HepG2 (cell line): ENCODE results near the gene CACNA1C. TPM values are rescaled to one million over a fixed set of nuclear protein-coding genes. Genes with fewer than 3 reads are reported as not detected.

Experiments
- ATAC-seq: fragments of 200-7000 bp; cut with Tn5 transposase; 3 replicates; pipeline ENCODE4 v1.9.1; 2020; ENCODE audit warnings: mild to moderate bottlenecking, moderate library complexity
- BruUV-seq: library from RNA; stranded (reverse); fragments of 400-500 nt; replicated peaks from 2 replicates; lab custom pipeline; 2021; lab: Mats Ljungman, UMichigan
- CTCF ChIA-PET: fragments of 300-600 bp; formaldehyde crosslinking; extraction: SDS; loops from one replicate; lab custom pipeline; 2021; ENCODE audit warnings: low total read pairs, inconsistent platforms, low intra/inter-chr PET ratio; lab: Yijun Ruan, JAX
- POLR2A ChIA-PET: fragments of 350-600 bp; sonication (Branson Sonifier 250); formaldehyde crosslinking; loops from one replicate; lab custom pipeline; 2020; ENCODE audit warnings: antibody characterized with exemption, inconsistent platforms; lab: Yijun Ruan, JAX
- DNase-seq: peaks from one replicate; pipeline ENCODE4 v3.0.0-alpha.2; 2015; ENCODE audit warnings: low spot score
- FAIRE-seq: peaks from 3 replicates; lab custom pipeline; 2011; peaks lifted over from hg19 to GRCh38; lab: Jason Lieb, UNC
- H2AFZ ChIP-seq: one replicate; pipeline ENCODE4 v1.6.1; 2011; ENCODE audit warnings: low read length, inconsistent platforms
- H3K27ac ChIP-seq: fragments of 300-600 bp; 3 replicates; pipeline ENCODE4 v1.8.0; 2011; ENCODE audit warnings: mixed run types, mild to moderate bottlenecking, mixed read lengths, low read length, inconsistent platforms; ENCODE audit not compliant: insufficient read depth; ENCODE audit errors: extremely low read length
- H3K27me3 ChIP-seq, 2 experiments: fragments of 200-600 bp in 1 of 2; 2 replicates in 1 of 2; 3 replicates in 1 of 2; pipeline versions ENCODE4 v1.6.0 to v1.8.0; 2011; ENCODE audit warnings: low read length in 2 of 2, mild to moderate bottlenecking in 2 of 2, moderate library complexity in 2 of 2, inconsistent platforms in 1 of 2; ENCODE audit not compliant: insufficient read depth in 2 of 2, control insufficient read depth in 1 of 2
- H3K36me3 ChIP-seq, 2 experiments: fragments of 200-600 bp in 1 of 2; replicated peaks in 1 of 2; 2 replicates in 1 of 2; 3 replicates in 1 of 2; pipeline versions ENCODE4 v1.5.1 to v1.8.0; 2011; ENCODE audit warnings: low read length in 2 of 2, inconsistent platforms in 1 of 2; ENCODE audit not compliant: insufficient read depth in 2 of 2, control insufficient read depth in 1 of 2
- H3K4me1 ChIP-seq: 2 replicates; pipeline ENCODE4 v1.5.1; 2012; ENCODE audit warnings: low read length, inconsistent platforms; ENCODE audit not compliant: insufficient read depth
- H3K4me2 ChIP-seq: 2 replicates; pipeline ENCODE4 v1.6.0; 2011; ENCODE audit warnings: low read depth, low read length, inconsistent platforms
- H3K4me3 ChIP-seq, 3 experiments: fragments of 200-600 bp in 1 of 3; sonication (generic), shearing (Covaris generic) in 1 of 3; replicated peaks in 1 of 3; 2 replicates each; pipeline ENCODE4 v1.5.1; 2011 to 2016; ENCODE audit warnings: low read length in 3 of 3, inconsistent platforms in 2 of 3, low read depth in 2 of 3, mild to moderate bottlenecking in 2 of 3, control low read depth in 1 of 3, mixed read lengths in 1 of 3; ENCODE audit not compliant: insufficient read depth in 1 of 3
- H3K79me2 ChIP-seq: one replicate; pipeline ENCODE4 v1.6.1; 2011; ENCODE audit warnings: low read length, inconsistent platforms; ENCODE audit not compliant: insufficient read depth
- H3K9ac ChIP-seq: 2 replicates; pipeline ENCODE4 v1.6.0; 2011; ENCODE audit warnings: mild to moderate bottlenecking, low read depth, low read length, inconsistent platforms; ENCODE audit not compliant: insufficient read depth
- H3K9me3 ChIP-seq: 2 replicates; pipeline ENCODE4 v1.5.1; 2012; ENCODE audit warnings: mild to moderate bottlenecking, low read length
- H4K20me1 ChIP-seq: 2 replicates; pipeline ENCODE4 v1.6.0; 2011; ENCODE audit warnings: inconsistent platforms, mild to moderate bottlenecking, low read length, moderate library complexity; ENCODE audit not compliant: insufficient read depth
- ETV5 ChIP-seq: IDR thresholded peaks from 2 replicates; pipeline ENCODE4 v1.6.1; 2018; ENCODE audit warnings: missing biosample characterization, missing genetic modification reagents, inconsistent platforms, borderline replicate concordance
- GATAD2A ChIP-seq: IDR thresholded peaks from 2 replicates; pipeline ENCODE4 v1.6.1; 2016
- KLF11 ChIP-seq: IDR thresholded peaks from 2 replicates; pipeline ENCODE4 v1.6.1; 2016; ENCODE audit warnings: missing compliant biosample characterization
- MATR3 ChIP-seq: sonication (generic); formaldehyde crosslinking; IDR thresholded peaks from 2 replicates; pipeline ENCODE4 v1.4.0; 2020; ENCODE audit warnings: missing genetic modification reagents
- SNAI1 ChIP-seq: sonication (generic); formaldehyde crosslinking; IDR thresholded peaks from 2 replicates; pipeline ENCODE4 v1.5.0; 2020; ENCODE audit warnings: mild to moderate bottlenecking, missing genetic modification reagents, borderline replicate concordance
- XBP1 ChIP-seq: sonication (generic); formaldehyde crosslinking; IDR thresholded peaks from 2 replicates; pipeline ENCODE4 v1.5.0; 2020; ENCODE audit warnings: missing genetic modification reagents
- YEATS4 ChIP-seq: sonication (generic); formaldehyde crosslinking; IDR thresholded peaks from 2 replicates; pipeline ENCODE4 v1.4.0; 2020; ENCODE audit warnings: missing genetic modification reagents, borderline replicate concordance
- ZFX ChIP-seq: sonication (generic); formaldehyde crosslinking; IDR thresholded peaks from 2 replicates; pipeline ENCODE4 v1.4.0; 2020; ENCODE audit warnings: mild to moderate bottlenecking, low read depth, missing genetic modification reagents, moderate library complexity
- ZNF850 ChIP-seq: sonication (generic); formaldehyde crosslinking; conservative IDR thresholded peaks from 2 replicates; pipeline ENCODE4 v1.9.0; 2021; ENCODE audit warnings: mild to moderate bottlenecking, missing genetic modification reagents
- ZSCAN25 ChIP-seq: sonication (generic); formaldehyde crosslinking; IDR thresholded peaks from 2 replicates; pipeline ENCODE4 v1.8.0; 2022; ENCODE audit warnings: mild to moderate bottlenecking, missing genetic modification reagents
- ZSCAN31 ChIP-seq: sonication (generic); formaldehyde crosslinking; IDR thresholded peaks from 2 replicates; pipeline ENCODE4 v1.5.0; 2020; ENCODE audit warnings: low read depth, mild to moderate bottlenecking, missing genetic modification reagents
- WGBS: methylation state at CpG from one replicate; pipeline ENCODE4 v1.1.6; 2017; ENCODE audit warnings: low lambda C conversion rate; 5-methylcytosine and 5-hydroxymethylcytosine counted together
- in situ Hi-C: cut with HindIII; loops from 2 replicates; pipeline ENCODE4 v1.10.0; 2017; ENCODE audit warnings: low pct_unique_long_range_greater_than_20kb; ENCODE audit not compliant: extremely low pct_ligation_motif_present
- intact Hi-C: fragments of 100-400 bp; cut with micrococcal nuclease; formaldehyde crosslinking; loops from one replicate; pipeline ENCODE4 v1.10.0; 2022; ENCODE audit not compliant: unreplicated experiment
- polyA plus RNA-seq, 8 experiments: library from polyadenylated mRNA; depleted of rRNA in 3 of 8; stranded (reverse) in 7 of 8; unstranded in 1 of 8; fragments of >200 nt; fragmentation: Illumina TruSeq in 4 of 8; extraction: Trizol in 4 of 8; gene quantifications; 2 replicates each; pipeline versions ENCODE4 v1.2.1 to v1.2.3, GENCODE V29; 2011 to 2016; ENCODE audit warnings: low read depth in 4 of 8, missing spikeins in 1 of 8, mixed read lengths in 1 of 8; ENCODE audit not compliant: insufficient read depth in 1 of 8
- total RNA-seq, 5 experiments: library from RNA; depleted of rRNA; stranded (reverse); fragments of >200 nt; fragmentation: Illumina TruSeq; extraction: Trizol; gene quantifications; 2 replicates each; pipeline ENCODE4 v1.2.3, GENCODE V29; 2016; ENCODE audit warnings: low read depth in 1 of 5
- TF ChIP-seq, protein P1 (sequence below): IDR thresholded peaks from 2 replicates; pipeline ENCODE4 v1.6.1; 2018; ENCODE audit warnings: missing genetic modification reagents, mild to moderate bottlenecking, missing compliant biosample characterization
- TF ChIP-seq, protein P2 (sequence below): sonication (generic); formaldehyde crosslinking; IDR thresholded peaks from 2 replicates; pipeline ENCODE4 v1.4.0; 2020; ENCODE audit warnings: missing genetic modification reagents, mild to moderate bottlenecking, borderline replicate concordance
- TF ChIP-seq, protein P3 (sequence below): sonication (generic); formaldehyde crosslinking; IDR thresholded peaks from 2 replicates; pipeline ENCODE4 v1.8.0; 2022; ENCODE audit warnings: mild to moderate bottlenecking, missing genetic modification reagents

CACNA1C gene
- total and polyA plus RNA-seq, 2 of the 13 experiments (the other 11 are each of a cell fraction or from before 2014, with no cell fraction given) = not detected

DNA sequence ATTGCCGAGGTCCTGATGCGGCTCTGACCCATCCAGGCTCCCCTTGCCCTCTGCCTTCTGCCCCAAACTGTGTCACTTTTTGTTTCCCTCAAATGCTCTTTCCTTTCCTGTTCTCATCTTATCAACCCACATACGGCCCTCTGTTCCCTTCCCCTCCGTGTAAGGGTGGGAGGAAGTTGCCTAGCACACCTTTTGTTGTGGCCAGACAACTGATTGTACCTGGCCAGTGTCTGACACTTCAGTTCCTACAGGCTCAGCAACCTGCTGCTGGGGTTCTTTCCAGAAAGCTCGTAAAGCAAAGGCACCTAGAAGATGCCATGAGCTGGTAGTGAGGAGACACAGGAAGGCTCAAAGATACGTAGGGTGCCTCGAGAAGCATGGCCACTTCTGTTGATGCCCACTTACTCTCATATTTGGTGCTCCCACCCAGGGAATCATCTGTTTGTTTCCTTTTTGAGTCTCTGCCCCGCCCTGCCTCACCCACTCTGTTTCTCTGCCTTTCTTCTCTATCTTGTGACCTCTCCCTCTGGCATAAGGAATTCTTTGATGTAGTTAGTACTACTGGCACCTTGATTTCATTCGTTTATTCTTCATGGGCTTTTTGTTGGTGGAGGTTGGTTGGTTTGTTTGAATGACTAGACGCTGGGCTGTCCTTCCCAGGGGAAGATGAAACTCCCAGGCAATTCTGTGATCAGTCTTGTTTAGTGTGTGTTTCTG, 589.5 kb downstream of the CACNA1C start:
- Histone ChIP-seq H3K27me3 (peaks cover 5 to 92% of the 10 kb centered on the region in 2 experiments), H3K4me3 (no peak overlapping the region), H3K9ac (no peak overlapping the region), H3K4me2 (no peak overlapping the region), H3K27ac (no peak overlapping the region), H2AFZ (no peak overlapping the region), H3K79me2 (no peaks in the 10 kb centered on the region), H3K9me3 (no peaks in the 10 kb centered on the region), H3K36me3 (no peaks in the 10 kb centered on the region), H4K20me1 (0 out of 2 replicates have a peak, but pooled peaks cover 3% of the 10 kb centered on the region), H3K4me1 (no peaks in the 10 kb centered on the region)
- in situ Hi-C loops (no loop called here), intact Hi-C loops (no loop called here)
- no TSS peak for BruUV-seq
- FAIRE-seq = no peak
- POLR2A ChIA-PET = no interaction called here
- ATAC-seq = no peak
- CTCF ChIA-PET = no interaction called here
- DNase-seq = no peak
- WGBS = 3% methylated on average over 10 of the region's 10 CpGs
- TF ChIP-seq ZFX (CRISPR knock-in tag) (no peak), ZSCAN31 (CRISPR knock-in tag) (no peak), MATR3 (CRISPR knock-in tag) (no peak), ZSCAN25 (CRISPR knock-in tag) (no peak), SNAI1 (CRISPR knock-in tag) (no peak), XBP1 (CRISPR knock-in tag) (no peak), ZNF850 (no peak), ETV5 (CRISPR knock-in tag) (no peak), GATAD2A (CRISPR knock-in tag) (no peak), YEATS4 (CRISPR knock-in tag) (no peak), KLF11 (CRISPR knock-in tag) (no peak)
- TF ChIP-seq, protein P1, sequence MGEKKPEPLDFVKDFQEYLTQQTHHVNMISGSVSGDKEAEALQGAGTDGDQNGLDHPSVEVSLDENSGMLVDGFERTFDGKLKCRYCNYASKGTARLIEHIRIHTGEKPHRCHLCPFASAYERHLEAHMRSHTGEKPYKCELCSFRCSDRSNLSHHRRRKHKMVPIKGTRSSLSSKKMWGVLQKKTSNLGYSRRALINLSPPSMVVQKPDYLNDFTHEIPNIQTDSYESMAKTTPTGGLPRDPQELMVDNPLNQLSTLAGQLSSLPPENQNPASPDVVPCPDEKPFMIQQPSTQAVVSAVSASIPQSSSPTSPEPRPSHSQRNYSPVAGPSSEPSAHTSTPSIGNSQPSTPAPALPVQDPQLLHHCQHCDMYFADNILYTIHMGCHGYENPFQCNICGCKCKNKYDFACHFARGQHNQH (CRISPR knock-in tag) = no peak
- TF ChIP-seq, protein P2, sequence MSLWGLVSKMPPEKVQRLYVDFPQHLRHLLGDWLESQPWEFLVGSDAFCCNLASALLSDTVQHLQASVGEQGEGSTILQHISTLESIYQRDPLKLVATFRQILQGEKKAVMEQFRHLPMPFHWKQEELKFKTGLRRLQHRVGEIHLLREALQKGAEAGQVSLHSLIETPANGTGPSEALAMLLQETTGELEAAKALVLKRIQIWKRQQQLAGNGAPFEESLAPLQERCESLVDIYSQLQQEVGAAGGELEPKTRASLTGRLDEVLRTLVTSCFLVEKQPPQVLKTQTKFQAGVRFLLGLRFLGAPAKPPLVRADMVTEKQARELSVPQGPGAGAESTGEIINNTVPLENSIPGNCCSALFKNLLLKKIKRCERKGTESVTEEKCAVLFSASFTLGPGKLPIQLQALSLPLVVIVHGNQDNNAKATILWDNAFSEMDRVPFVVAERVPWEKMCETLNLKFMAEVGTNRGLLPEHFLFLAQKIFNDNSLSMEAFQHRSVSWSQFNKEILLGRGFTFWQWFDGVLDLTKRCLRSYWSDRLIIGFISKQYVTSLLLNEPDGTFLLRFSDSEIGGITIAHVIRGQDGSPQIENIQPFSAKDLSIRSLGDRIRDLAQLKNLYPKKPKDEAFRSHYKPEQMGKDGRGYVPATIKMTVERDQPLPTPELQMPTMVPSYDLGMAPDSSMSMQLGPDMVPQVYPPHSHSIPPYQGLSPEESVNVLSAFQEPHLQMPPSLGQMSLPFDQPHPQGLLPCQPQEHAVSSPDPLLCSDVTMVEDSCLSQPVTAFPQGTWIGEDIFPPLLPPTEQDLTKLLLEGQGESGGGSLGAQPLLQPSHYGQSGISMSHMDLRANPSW = no peak
- TF ChIP-seq, protein P3, sequence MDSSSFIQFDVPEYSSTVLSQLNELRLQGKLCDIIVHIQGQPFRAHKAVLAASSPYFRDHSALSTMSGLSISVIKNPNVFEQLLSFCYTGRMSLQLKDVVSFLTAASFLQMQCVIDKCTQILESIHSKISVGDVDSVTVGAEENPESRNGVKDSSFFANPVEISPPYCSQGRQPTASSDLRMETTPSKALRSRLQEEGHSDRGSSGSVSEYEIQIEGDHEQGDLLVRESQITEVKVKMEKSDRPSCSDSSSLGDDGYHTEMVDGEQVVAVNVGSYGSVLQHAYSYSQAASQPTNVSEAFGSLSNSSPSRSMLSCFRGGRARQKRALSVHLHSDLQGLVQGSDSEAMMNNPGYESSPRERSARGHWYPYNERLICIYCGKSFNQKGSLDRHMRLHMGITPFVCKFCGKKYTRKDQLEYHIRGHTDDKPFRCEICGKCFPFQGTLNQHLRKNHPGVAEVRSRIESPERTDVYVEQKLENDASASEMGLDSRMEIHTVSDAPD = no peak
